SK-N-SH treated with all-trans-retinoic acid at 6 μM for 48 hours (cell line): ENCODE results near the gene RABGAP1L.

Source experiments
- ATAC-seq: fragments of 200-7000 bp; cut with Tn5 transposase; 3 replicates; pipeline ENCODE4 v1.9.1; 2020; ENCODE audit warnings: mild to moderate bottlenecking, moderate library complexity
- ARNTL ChIP-seq: fragments of 450-650 bp; formaldehyde crosslinking; IDR thresholded peaks from 2 replicates; pipeline ENCODE4 v1.5.0; 2020; ENCODE audit warnings: low read depth, mild to moderate bottlenecking, moderate library complexity, borderline replicate concordance
- BACH2 ChIP-seq: fragments of 250-450 bp; sonication (Bioruptor Pico); IDR thresholded peaks from 2 replicates; pipeline ENCODE4 v1.9.0; 2021; ENCODE audit warnings: mild to moderate bottlenecking, borderline replicate concordance
- CSDC2 ChIP-seq: fragments of 250-450 bp; sonication (Bioruptor Pico); IDR thresholded peaks from 2 replicates; pipeline ENCODE4 v1.5.0; 2020; ENCODE audit warnings: mild to moderate bottlenecking, moderate library complexity
- ESRRG ChIP-seq: fragments of 250-450 bp; sonication (Bioruptor Pico); IDR thresholded peaks from 2 replicates; pipeline ENCODE4 v1.6.1; 2021; ENCODE audit warnings: mild to moderate bottlenecking
- GLIS3 ChIP-seq: fragments of 250-450 bp; sonication (Bioruptor Pico); IDR thresholded peaks from 2 replicates; pipeline ENCODE4 v1.5.0; 2020; ENCODE audit warnings: mild to moderate bottlenecking, moderate library complexity
- ISL1 ChIP-seq: fragments of 250-450 bp; sonication (Bioruptor Pico); IDR thresholded peaks from 2 replicates; pipeline ENCODE4 v2.1.2; 2022; ENCODE audit warnings: mild to moderate bottlenecking, moderate library complexity
- OSR1 ChIP-seq: fragments of 250-450 bp; sonication (Bioruptor Pico); IDR thresholded peaks from 2 replicates; pipeline ENCODE4 v1.8.0; 2022; ENCODE audit warnings: moderate library complexity, mild to moderate bottlenecking, inconsistent platforms
- PPARA ChIP-seq: fragments of 250-450 bp; sonication (Bioruptor Pico); IDR thresholded peaks from 2 replicates; pipeline ENCODE4 v1.5.0; 2020; ENCODE audit warnings: mild to moderate bottlenecking, borderline replicate concordance
- SNAI2 ChIP-seq: fragments of 250-450 bp; sonication (Bioruptor Pico); IDR thresholded peaks from 2 replicates; pipeline ENCODE4 v1.5.0; 2020; ENCODE audit warnings: mild to moderate bottlenecking, moderate library complexity
- TCF4 ChIP-seq: fragments of 250-450 bp; sonication (Bioruptor Pico); IDR thresholded peaks from 2 replicates; pipeline ENCODE4 v1.8.0; 2021; ENCODE audit warnings: mild to moderate bottlenecking, moderate library complexity, borderline replicate concordance
- TOX ChIP-seq: fragments of 250-450 bp; sonication (Bioruptor Pico); IDR thresholded peaks from 2 replicates; pipeline ENCODE4 v1.8.0; 2021; ENCODE audit warnings: mild to moderate bottlenecking, moderate library complexity, borderline replicate concordance
- ZFP3 ChIP-seq: fragments of 250-450 bp; sonication (Bioruptor Pico); IDR thresholded peaks from 2 replicates; pipeline ENCODE4 v1.5.0; 2020; ENCODE audit warnings: mild to moderate bottlenecking, moderate library complexity
- ZFP30 ChIP-seq: fragments of 450-650 bp; formaldehyde crosslinking; IDR thresholded peaks from 2 replicates; pipeline ENCODE4 v1.5.0; 2022; ENCODE audit warnings: mild to moderate bottlenecking, moderate library complexity
- ZNF565 ChIP-seq: fragments of 450-650 bp; formaldehyde crosslinking; conservative IDR thresholded peaks from 2 replicates; pipeline ENCODE4 v1.5.0; 2020; ENCODE audit warnings: low read depth, mild to moderate bottlenecking, moderate library complexity
- ZNF8 ChIP-seq: fragments of 450-650 bp; formaldehyde crosslinking; IDR thresholded peaks from 2 replicates; pipeline ENCODE4 v1.5.0; 2020; ENCODE audit warnings: mild to moderate bottlenecking, moderate library complexity
- TF ChIP-seq, protein P1 (sequence below): fragments of 250-450 bp; sonication (Bioruptor Pico); IDR thresholded peaks from 2 replicates; pipeline ENCODE4 v1.8.0; 2020; ENCODE audit warnings: mild to moderate bottlenecking, moderate library complexity, borderline replicate concordance
- TF ChIP-seq, protein P2 (sequence below): fragments of 250-450 bp; sonication (Bioruptor Pico); IDR thresholded peaks from 2 replicates; pipeline ENCODE4 v1.5.0; 2020; ENCODE audit warnings: mild to moderate bottlenecking, moderate library complexity
- TF ChIP-seq, protein P3 (sequence below): fragments of 250-450 bp; sonication (Bioruptor Pico); IDR thresholded peaks from 2 replicates; pipeline ENCODE4 v1.5.1; 2020; ENCODE audit warnings: low read depth, mild to moderate bottlenecking, moderate library complexity
- TF ChIP-seq, protein P4 (sequence below): fragments of 250-450 bp; sonication (Bioruptor Pico); IDR thresholded peaks from 2 replicates; pipeline ENCODE4 v1.8.0; 2021; ENCODE audit warnings: low read depth, mild to moderate bottlenecking, moderate library complexity, borderline replicate concordance
- TF ChIP-seq, protein P5 (sequence below): fragments of 250-450 bp; sonication (Bioruptor Pico); IDR thresholded peaks from 2 replicates; pipeline ENCODE4 v1.5.1; 2021; ENCODE audit warnings: mild to moderate bottlenecking, moderate library complexity

RABGAP1L gene

DNA sequence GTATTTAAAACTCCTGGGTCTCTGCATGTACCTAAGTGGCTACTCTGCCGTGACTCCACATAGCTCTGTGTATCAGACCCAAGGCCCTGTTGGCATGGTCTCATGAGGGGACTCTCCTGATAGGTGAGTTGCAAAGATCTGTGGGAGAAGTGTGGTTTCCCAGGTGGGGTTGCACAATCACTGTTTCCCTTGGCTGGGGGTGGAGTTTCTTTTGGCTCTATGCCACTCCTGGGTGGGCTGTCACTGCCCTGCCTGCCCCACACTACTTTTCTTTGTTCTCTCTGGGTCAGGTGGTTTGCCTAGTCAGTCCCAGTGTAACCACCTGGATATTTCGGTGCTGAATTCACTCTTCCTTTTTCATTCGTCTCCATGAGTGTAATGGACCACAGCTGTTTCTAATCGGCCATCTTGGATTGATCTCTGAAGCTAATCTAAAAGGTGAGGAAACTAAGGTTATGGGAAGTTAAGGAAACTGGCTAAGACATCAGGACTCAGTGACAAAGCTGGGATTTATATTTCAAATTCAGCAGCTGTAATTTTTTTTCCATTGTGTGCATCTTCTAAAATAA lies 743.3 kb downstream of the RABGAP1L start:
- TF ChIP-seq BACH2 (CRISPR knock-in tag) (no peak), PPARA (CRISPR knock-in tag) (no peak), TCF4 (CRISPR knock-in tag) (no peak), ZNF8 (CRISPR knock-in tag) (no peak), ZFP30 (CRISPR knock-in tag) (no peak), ISL1 (CRISPR knock-in tag) (no peak), ARNTL (CRISPR knock-in tag) (no peak), GLIS3 (CRISPR knock-in tag) (no peak), ESRRG (CRISPR knock-in tag) (no peak), CSDC2 (no peak), TOX (CRISPR knock-in tag) (no peak), ZFP3 (CRISPR knock-in tag) (no peak), ZNF565 (CRISPR knock-in tag) (no peak), SNAI2 (CRISPR knock-in tag) (no peak)
- TF ChIP-seq, protein P1, sequence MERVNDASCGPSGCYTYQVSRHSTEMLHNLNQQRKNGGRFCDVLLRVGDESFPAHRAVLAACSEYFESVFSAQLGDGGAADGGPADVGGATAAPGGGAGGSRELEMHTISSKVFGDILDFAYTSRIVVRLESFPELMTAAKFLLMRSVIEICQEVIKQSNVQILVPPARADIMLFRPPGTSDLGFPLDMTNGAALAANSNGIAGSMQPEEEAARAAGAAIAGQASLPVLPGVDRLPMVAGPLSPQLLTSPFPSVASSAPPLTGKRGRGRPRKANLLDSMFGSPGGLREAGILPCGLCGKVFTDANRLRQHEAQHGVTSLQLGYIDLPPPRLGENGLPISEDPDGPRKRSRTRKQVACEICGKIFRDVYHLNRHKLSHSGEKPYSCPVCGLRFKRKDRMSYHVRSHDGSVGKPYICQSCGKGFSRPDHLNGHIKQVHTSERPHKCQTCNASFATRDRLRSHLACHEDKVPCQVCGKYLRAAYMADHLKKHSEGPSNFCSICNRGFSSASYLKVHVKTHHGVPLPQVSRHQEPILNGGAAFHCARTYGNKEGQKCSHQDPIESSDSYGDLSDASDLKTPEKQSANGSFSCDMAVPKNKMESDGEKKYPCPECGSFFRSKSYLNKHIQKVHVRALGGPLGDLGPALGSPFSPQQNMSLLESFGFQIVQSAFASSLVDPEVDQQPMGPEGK (CRISPR knock-in tag): no peak
- TF ChIP-seq, protein P2, sequence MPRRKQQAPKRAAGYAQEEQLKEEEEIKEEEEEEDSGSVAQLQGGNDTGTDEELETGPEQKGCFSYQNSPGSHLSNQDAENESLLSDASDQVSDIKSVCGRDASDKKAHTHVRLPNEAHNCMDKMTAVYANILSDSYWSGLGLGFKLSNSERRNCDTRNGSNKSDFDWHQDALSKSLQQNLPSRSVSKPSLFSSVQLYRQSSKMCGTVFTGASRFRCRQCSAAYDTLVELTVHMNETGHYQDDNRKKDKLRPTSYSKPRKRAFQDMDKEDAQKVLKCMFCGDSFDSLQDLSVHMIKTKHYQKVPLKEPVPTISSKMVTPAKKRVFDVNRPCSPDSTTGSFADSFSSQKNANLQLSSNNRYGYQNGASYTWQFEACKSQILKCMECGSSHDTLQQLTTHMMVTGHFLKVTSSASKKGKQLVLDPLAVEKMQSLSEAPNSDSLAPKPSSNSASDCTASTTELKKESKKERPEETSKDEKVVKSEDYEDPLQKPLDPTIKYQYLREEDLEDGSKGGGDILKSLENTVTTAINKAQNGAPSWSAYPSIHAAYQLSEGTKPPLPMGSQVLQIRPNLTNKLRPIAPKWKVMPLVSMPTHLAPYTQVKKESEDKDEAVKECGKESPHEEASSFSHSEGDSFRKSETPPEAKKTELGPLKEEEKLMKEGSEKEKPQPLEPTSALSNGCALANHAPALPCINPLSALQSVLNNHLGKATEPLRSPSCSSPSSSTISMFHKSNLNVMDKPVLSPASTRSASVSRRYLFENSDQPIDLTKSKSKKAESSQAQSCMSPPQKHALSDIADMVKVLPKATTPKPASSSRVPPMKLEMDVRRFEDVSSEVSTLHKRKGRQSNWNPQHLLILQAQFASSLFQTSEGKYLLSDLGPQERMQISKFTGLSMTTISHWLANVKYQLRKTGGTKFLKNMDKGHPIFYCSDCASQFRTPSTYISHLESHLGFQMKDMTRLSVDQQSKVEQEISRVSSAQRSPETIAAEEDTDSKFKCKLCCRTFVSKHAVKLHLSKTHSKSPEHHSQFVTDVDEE (CRISPR knock-in tag): no peak
- TF ChIP-seq, protein P3, sequence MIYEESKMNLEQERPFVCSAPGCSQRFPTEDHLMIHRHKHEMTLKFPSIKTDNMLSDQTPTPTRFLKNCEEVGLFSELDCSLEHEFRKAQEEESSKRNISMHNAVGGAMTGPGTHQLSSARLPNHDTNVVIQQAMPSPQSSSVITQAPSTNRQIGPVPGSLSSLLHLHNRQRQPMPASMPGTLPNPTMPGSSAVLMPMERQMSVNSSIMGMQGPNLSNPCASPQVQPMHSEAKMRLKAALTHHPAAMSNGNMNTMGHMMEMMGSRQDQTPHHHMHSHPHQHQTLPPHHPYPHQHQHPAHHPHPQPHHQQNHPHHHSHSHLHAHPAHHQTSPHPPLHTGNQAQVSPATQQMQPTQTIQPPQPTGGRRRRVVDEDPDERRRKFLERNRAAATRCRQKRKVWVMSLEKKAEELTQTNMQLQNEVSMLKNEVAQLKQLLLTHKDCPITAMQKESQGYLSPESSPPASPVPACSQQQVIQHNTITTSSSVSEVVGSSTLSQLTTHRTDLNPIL: no peak
- TF ChIP-seq, protein P4, sequence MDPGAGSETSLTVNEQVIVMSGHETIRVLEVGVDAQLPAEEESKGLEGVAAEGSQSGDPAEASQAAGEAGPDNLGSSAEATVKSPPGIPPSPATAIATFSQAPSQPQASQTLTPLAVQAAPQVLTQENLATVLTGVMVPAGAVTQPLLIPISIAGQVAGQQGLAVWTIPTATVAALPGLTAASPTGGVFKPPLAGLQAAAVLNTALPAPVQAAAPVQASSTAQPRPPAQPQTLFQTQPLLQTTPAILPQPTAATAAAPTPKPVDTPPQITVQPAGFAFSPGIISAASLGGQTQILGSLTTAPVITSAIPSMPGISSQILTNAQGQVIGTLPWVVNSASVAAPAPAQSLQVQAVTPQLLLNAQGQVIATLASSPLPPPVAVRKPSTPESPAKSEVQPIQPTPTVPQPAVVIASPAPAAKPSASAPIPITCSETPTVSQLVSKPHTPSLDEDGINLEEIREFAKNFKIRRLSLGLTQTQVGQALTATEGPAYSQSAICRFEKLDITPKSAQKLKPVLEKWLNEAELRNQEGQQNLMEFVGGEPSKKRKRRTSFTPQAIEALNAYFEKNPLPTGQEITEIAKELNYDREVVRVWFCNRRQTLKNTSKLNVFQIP (CRISPR knock-in tag): no peak
- TF ChIP-seq, protein P5, sequence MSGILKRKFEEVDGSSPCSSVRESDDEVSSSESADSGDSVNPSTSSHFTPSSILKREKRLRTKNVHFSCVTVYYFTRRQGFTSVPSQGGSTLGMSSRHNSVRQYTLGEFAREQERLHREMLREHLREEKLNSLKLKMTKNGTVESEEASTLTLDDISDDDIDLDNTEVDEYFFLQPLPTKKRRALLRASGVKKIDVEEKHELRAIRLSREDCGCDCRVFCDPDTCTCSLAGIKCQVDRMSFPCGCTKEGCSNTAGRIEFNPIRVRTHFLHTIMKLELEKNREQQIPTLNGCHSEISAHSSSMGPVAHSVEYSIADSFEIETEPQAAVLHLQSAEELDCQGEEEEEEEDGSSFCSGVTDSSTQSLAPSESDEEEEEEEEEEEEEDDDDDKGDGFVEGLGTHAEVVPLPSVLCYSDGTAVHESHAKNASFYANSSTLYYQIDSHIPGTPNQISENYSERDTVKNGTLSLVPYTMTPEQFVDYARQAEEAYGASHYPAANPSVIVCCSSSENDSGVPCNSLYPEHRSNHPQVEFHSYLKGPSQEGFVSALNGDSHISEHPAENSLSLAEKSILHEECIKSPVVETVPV (CRISPR knock-in tag): no peak

DNA sequence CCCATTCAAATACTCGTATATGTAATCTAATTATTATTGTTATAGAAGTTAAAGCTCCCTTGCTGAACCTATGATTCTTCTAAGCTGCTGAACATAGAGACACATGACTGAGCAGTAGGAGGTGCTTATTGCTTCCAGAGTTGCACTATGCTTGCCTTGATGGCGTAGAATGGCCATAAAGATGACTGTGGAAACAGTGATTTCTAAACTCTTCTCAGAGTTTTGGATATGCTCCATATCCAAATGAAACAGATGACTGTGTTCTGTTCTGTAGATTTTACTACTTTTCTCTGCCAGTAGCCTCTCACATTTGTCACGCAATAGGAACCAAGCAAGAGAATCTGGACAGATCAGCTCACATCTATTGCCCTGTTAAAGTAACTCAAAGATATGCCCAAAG lies 752.3 kb downstream of the RABGAP1L start:
- TF ChIP-seq, protein P5 (CRISPR knock-in tag): no peak
- TF ChIP-seq OSR1: no peak
- ATAC-seq: no peak

More for the DNA sequence above, 743.3 kb downstream of the RABGAP1L start:
- ATAC-seq: no peak

DNA sequence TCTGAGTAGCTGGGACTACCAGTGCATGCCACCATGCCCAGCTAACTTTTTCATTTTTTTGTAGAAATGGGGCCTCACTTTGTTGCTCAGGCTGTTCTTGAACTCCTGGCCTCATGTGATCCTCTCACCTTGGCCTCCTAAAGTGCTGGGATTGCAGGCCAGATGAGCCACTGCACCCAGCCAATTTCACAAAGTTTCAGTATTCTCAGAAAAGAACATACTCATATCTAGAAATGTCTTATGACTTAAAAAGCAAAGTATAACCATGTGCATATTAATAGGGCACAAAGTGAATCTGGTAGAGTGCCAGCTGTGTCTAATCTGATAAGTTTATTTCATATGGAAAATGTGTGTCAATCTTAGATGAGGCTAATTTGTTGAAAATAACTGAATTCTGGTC lies 752.9 kb downstream of the RABGAP1L start:
- TF ChIP-seq TCF4 (CRISPR knock-in tag): no peak
- TF ChIP-seq, protein P1 (CRISPR knock-in tag): no peak
- TF ChIP-seq, protein P3: no peak
- TF ChIP-seq, protein P5 (CRISPR knock-in tag): no peak
- TF ChIP-seq, all 23 proteins: peak for 0
- ATAC-seq: no peak
